Natural killer cell (primary cell): ENCODE results near the gene PAIP2. TPM values are rescaled to one million over a fixed set of nuclear protein-coding genes. Genes with fewer than 3 reads are reported as not detected.
"Not testable (repeated sequence)": the region's sequence is repeated elsewhere in the genome, so short reads cannot be mapped to it uniquely, and the experiment has no call there.

ENCODE experiments used
- ATAC-seq, 3 donors: fragments of 150-1000 bp in 2 of 3; fragments of 200-7000 bp in 1 of 3; cut with Tn5 transposase; 1 replicate in 1 of 3; 2 replicates in 2 of 3; pipeline ENCODE4 v1.10.0; 2021; ENCODE audit warnings: mild to moderate bottlenecking in 2 of 3, moderate library complexity in 2 of 3
- DNase-seq, 2 donors: peaks; one replicate each; pipeline versions ENCODE4 v3.0.0 to v3.0.0-alpha.2; 2013 to 2021; ENCODE audit warnings: mixed read lengths in 1 of 2
- H3K27ac ChIP-seq: one replicate; pipeline ENCODE4 v1.5.1; 2013; ENCODE audit warnings: mild to moderate bottlenecking, low read length
- H3K27me3 ChIP-seq: one replicate; pipeline ENCODE4 v1.6.1; 2013; ENCODE audit warnings: low read length; ENCODE audit not compliant: control insufficient read depth, insufficient read depth
- H3K36me3 ChIP-seq: one replicate; pipeline ENCODE4 v1.6.1; 2013; ENCODE audit warnings: low read length; ENCODE audit not compliant: control insufficient read depth, insufficient read depth
- H3K4me1 ChIP-seq: one replicate; pipeline ENCODE4 v1.6.1; 2013; ENCODE audit warnings: low read length; ENCODE audit not compliant: control insufficient read depth, insufficient read depth
- H3K4me3 ChIP-seq: one replicate; pipeline ENCODE4 v1.5.1; 2013; ENCODE audit warnings: low read length
- H3K9me3 ChIP-seq: one replicate; pipeline ENCODE4 v1.6.1; 2013; ENCODE audit warnings: low read length; ENCODE audit not compliant: control insufficient read depth, insufficient read depth
- H3K27ac Mint-ChIP-seq, 2 donors: one replicate each; pipeline ENCODE4 v1.8.0; 2022; ENCODE audit warnings: mild to moderate bottlenecking in 2 of 2, mixed read lengths in 2 of 2, moderate library complexity in 1 of 2
- H3K27me3 Mint-ChIP-seq, 2 donors: one replicate each; pipeline ENCODE4 v1.8.0; 2022; ENCODE audit warnings: low read depth in 2 of 2, mixed read lengths in 2 of 2
- H3K36me3 Mint-ChIP-seq: one replicate; pipeline ENCODE4 v1.8.0; 2022; ENCODE audit warnings: mixed read lengths
- H3K4me1 Mint-ChIP-seq, 2 donors: one replicate each; pipeline ENCODE4 v1.8.0; 2022; ENCODE audit warnings: mixed read lengths in 2 of 2
- H3K4me3 Mint-ChIP-seq: one replicate; pipeline ENCODE4 v1.8.0; 2022; ENCODE audit warnings: mild to moderate bottlenecking, moderate library complexity, mixed read lengths
- H3K9me3 Mint-ChIP-seq, 2 donors: one replicate each; pipeline ENCODE4 v1.8.0; 2022; ENCODE audit warnings: mixed read lengths in 2 of 2
- WGBS: methylation state at CpG from one replicate; pipeline ENCODE4 v1.1.7; 2013; ENCODE audit warnings: missing lambda C conversion rate; ENCODE audit not compliant: insufficient coverage; 5-methylcytosine and 5-hydroxymethylcytosine counted together
- intact Hi-C: fragments of 100-400 bp; cut with micrococcal nuclease; formaldehyde crosslinking; loops from one replicate; pipeline ENCODE4 v1.14.2; 2022
- total RNA-seq, 4 donors: library from RNA; stranded (reverse); fragments of 120-200 nt in 1 of 4; gene quantifications; one replicate each; pipeline versions ENCODE4 v1.2.3 to v1.2.4, GENCODE V29; 2013 to 2022
- TF ChIP-seq, protein P1 (sequence below): fragments of 200-600 bp; IDR thresholded peaks from one replicate; pipeline ENCODE4 v1.8.0; 2022; ENCODE audit warnings: antibody characterized with exemption

PAIP2 gene
- total RNA-seq, 3 donors from 2014 or later (not counting 1 experiment from before 2014, with no cell fraction given) = 105 to 126 (median 110) TPM

DNA sequence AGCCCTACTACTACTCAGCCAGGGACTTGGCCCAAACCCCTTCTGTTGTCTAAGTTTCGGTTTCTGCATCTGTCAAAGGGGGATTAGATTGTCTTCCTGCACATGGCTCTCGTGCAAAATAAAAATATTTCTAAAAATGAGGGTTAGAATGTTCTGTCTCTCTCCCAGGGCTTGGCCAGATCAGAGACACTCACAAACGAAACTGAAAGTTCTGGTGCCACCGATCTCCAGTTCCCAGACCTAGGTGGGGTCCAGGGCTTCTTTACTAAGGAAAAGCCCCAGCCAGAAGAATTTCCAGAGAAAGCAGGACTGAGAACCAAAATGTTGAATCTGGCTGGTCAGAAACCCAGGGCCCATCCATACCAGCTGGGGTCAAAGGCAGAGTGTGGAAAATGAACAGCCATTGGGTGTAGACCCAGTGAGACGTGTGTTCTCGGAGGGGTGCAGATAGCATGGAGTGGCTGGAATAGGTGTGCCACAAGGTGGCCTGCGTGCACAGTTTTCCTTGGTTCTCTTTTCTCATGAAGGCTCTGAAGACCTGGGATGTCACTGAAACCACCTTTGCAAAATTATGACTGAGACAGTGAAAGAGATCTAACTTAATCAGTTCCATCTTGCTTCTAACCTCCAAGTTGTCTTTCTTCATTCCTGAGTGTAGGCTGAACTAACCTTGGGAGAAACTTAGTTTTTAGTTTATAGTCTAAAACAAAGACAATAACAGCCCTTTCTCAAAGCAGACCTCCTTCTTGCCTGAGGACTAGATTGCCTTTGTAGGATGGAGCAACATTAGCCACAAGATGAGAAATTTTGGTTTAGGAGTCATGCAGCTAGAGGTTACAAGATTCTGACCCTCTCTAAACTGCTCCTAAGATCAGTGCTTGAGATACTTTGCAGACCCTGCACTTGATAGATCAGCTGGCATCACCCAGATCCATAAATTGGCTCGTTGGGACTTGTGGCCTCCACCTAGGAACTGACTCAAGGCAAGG is 43.7 kb downstream of the PAIP2 start:
- Histone ChIP-seq H3K27me3 (no peaks in the 10 kb centered on the region), H3K36me3 (no peaks in the 10 kb centered on the region), H3K9me3 (no peaks in the 10 kb centered on the region), H3K4me1 (peaks cover 48% of the 10 kb centered on the region), H3K27ac (peak overlapping the region; percentile 65), H3K4me3 (peak overlapping the region; percentile 21)
- intact Hi-C loops = loop anchor here (10.0 kb wide), 1 partner anchor 821 kb away; no protein-coding TSS in a partner anchor
- no peaks in the 10 kb centered on the region for H3K27me3 Mint-ChIP-seq
- H3K27ac Mint-ChIP-seq = peak overlapping the region; percentile 81 to 82
- peak in 1 of 3 donors; percentile 24 for ATAC-seq
- peaks cover 34 to 53% of the 10 kb centered on the region in 2 donors for H3K4me1 Mint-ChIP-seq
- DNase-seq = peak in 1 of 2 donors; percentile 62
- no peaks in the 10 kb centered on the region for H3K9me3 Mint-ChIP-seq
- no peaks in the 10 kb centered on the region for H3K36me3 Mint-ChIP-seq
- TF ChIP-seq, protein P1, sequence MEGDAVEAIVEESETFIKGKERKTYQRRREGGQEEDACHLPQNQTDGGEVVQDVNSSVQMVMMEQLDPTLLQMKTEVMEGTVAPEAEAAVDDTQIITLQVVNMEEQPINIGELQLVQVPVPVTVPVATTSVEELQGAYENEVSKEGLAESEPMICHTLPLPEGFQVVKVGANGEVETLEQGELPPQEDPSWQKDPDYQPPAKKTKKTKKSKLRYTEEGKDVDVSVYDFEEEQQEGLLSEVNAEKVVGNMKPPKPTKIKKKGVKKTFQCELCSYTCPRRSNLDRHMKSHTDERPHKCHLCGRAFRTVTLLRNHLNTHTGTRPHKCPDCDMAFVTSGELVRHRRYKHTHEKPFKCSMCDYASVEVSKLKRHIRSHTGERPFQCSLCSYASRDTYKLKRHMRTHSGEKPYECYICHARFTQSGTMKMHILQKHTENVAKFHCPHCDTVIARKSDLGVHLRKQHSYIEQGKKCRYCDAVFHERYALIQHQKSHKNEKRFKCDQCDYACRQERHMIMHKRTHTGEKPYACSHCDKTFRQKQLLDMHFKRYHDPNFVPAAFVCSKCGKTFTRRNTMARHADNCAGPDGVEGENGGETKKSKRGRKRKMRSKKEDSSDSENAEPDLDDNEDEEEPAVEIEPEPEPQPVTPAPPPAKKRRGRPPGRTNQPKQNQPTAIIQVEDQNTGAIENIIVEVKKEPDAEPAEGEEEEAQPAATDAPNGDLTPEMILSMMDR = no peak
- H3K4me3 Mint-ChIP-seq = peak overlapping the region; percentile 86
- 26% methylated on average over 8 of the region's 8 CpGs for WGBS

DNA sequence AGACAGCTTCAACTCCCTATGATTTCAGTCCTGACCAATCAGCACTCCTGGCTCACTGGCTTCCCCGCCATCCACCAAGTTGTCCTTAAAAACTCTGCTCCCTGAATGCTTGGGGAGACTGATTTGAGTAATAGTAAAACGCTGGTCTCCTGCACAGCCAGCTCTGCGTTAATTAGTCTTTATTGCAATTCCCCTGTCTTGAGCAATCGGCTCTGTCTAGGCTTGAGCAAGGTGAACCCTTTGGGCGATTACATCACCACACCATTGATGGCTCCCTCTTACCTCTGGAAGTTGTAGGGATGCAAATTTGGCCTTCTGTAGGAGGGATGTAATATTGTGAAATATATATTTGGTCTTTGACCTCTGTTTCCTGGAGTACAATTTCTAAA is 44.4 kb downstream of the PAIP2 start:
- TF ChIP-seq, protein P1 = no peak
- Mint-ChIP-seq H3K27ac (peak overlapping the region; percentile 81 to 82), H3K36me3 (no peaks in the 10 kb centered on the region), H3K4me3 (peak overlapping the region; percentile 10), H3K4me1 (peaks cover 39 to 60% of the 10 kb centered on the region in 2 donors), H3K9me3 (no peaks in the 10 kb centered on the region), H3K27me3 (no peaks in the 10 kb centered on the region)
- intact Hi-C loops = loop anchor here (10.0 kb wide), 1 partner anchor 821 kb away; no protein-coding TSS in a partner anchor
- ATAC-seq (no peak), DNase-seq (no peak)
- Histone ChIP-seq H3K36me3 (no peaks in the 10 kb centered on the region), H3K4me3 (no peak overlapping the region), H3K27me3 (no peaks in the 10 kb centered on the region), H3K27ac (no peak overlapping the region), H3K4me1 (peaks cover 55% of the 10 kb centered on the region), H3K9me3 (no peaks in the 10 kb centered on the region)
- 100% methylated on average over 4 of the region's 5 CpGs for WGBS

DNA sequence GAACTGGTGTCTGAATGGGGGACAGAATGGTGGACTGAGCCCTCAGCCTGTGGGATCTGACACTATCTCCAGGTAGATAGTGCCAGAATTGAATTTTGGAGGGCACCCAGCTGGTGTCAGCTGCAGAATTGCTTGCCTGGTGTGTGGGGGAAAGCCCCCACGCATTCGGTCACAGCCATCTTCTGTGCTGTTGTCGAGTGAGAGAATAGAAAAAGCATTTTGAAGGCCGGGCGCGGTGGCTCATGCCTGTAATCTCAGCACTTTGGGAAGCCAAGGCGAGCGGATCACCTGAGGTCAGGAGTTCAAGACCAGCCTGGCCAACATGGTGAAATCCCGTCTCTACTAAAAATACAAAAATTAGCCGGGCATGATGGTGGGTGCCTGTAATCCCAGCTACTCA is 45.3 kb downstream of the PAIP2 start:
- not testable (repeated sequence) for H3K4me3 Mint-ChIP-seq, H3K9me3 Mint-ChIP-seq, ATAC-seq, H3K27me3 Mint-ChIP-seq, H3K27ac ChIP-seq, H3K36me3 ChIP-seq, H3K36me3 Mint-ChIP-seq, H3K27me3 ChIP-seq, DNase-seq, H3K9me3 ChIP-seq, H3K4me3 ChIP-seq
- Mint-ChIP-seq H3K4me1 (peaks cover 48 to 69% of the 10 kb centered on the region in 2 donors), H3K27ac (peak overlapping the region; percentile 81 to 82)
- intact Hi-C loops = loop anchor here (10.0 kb wide), 1 partner anchor 822 kb away; no protein-coding TSS in a partner anchor
- 92% methylated on average over 6 of the region's 10 CpGs for WGBS
- H3K4me1 ChIP-seq = peaks cover 64% of the 10 kb centered on the region

DNA sequence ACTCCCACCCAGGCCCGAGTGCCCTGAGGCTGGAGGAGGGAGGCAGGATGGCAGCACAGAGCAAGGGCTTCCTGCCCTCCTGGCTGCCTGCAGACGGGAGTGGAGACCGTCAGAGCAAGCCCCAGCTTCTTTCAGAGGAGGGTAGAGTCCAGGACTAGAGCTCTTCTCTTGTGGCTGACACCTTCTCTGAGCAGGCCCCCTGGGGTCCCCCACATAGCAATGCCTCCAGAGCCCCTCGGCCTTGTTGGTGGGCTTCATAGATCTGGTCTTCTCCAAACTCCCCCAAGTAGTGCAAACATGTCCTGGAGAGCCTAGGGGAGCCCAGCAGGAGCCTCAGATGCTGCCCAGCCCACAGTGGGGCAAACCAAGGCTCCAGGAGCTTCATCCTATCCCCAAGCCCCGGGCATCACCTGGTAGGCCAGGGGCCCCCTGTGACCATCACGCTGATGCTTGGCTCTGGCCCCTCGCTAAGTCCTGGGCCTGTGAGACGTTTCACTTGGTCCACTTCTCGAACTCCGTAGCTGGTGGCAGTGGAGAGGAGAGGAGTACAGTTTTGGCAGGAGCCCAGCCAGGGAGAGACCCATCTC is 46.0 kb downstream of the PAIP2 start:
- no peak for DNase-seq

More for the DNA sequence above, 46.0 kb downstream of the PAIP2 start:
- Histone ChIP-seq H3K27me3 (no peaks in the 10 kb centered on the region), H3K27ac (peak overlapping the region; percentile 50), H3K9me3 (no peaks in the 10 kb centered on the region), H3K36me3 (no peaks in the 10 kb centered on the region), H3K4me3 (peak overlapping the region; percentile 9), H3K4me1 (peaks cover 69% of the 10 kb centered on the region)
- H3K4me3 Mint-ChIP-seq = no peak overlapping the region
- ATAC-seq = no peak
- H3K27ac Mint-ChIP-seq = peak overlapping the region in 1 of 2 donors; percentile 82
- peaks cover 50 to 73% of the 10 kb centered on the region in 2 donors for H3K4me1 Mint-ChIP-seq
- H3K36me3 Mint-ChIP-seq = no peaks in the 10 kb centered on the region
- H3K27me3 Mint-ChIP-seq = no peaks in the 10 kb centered on the region
- intact Hi-C loops = loop anchor here (10.0 kb wide), 1 partner anchor 823 kb away; no protein-coding TSS in a partner anchor
- TF ChIP-seq, protein P1 = no peak
- 52% methylated on average over 10 of the region's 10 CpGs for WGBS
- H3K9me3 Mint-ChIP-seq = no peaks in the 10 kb centered on the region
